DMS53 treated with DMSO at 0.1 percent for 48 hours (cell line): ENCODE data around the gene AVPI1.

Experiments
- DNase-seq: peaks from one replicate; lab custom pipeline; 2025; ENCODE audit not compliant: unreplicated experiment; lab: John Stamatoyannopoulos, UW

AVPI1 gene

GRCh38 chr10:97686962-97687784, at the start of gene AVPI1:
Gene AVPI1 (minus strand): TSS chr10:97687241. CDS start chr10:97679905, 7,336 bp downstream.
- peak; percentile 99 for DNase-seq

- no peak for DNase-seq
Observed at GRCh38 chr10:97736403-97736901, 49.4 kb upstream of the AVPI1 start.

GRCh38 chr10:97734021-97734420, 47.0 kb upstream of the AVPI1 start:
- DNase-seq: no peak

GRCh38 chr10:97733256-97733655, 46.2 kb upstream of the AVPI1 start:
- DNase-seq: no peak

GRCh38 chr10:97732052-97732359, 45.0 kb upstream of the AVPI1 start:
- DNase-seq: no peak

GRCh38 chr10:97731346-97732051, 44.5 kb upstream of the AVPI1 start:
- DNase-seq: peak; percentile 92

GRCh38 chr10:97729014-97729413, 42.0 kb upstream of the AVPI1 start:
- no peak for DNase-seq

- DNase-seq: peak; percentile 41
Observed at GRCh38 chr10:97726636-97727178, 39.7 kb upstream of the AVPI1 start.

GRCh38 chr10:97724341-97724941, 37.4 kb upstream of the AVPI1 start:
- DNase-seq: no peak

GRCh38 chr10:97723001-97723400, 36.0 kb upstream of the AVPI1 start:
- no peak for DNase-seq

GRCh38 chr10:97721871-97722780, 35.1 kb upstream of the AVPI1 start:
- no peak for DNase-seq

- no peak for DNase-seq
Observed at GRCh38 chr10:97719602-97720001, 32.6 kb upstream of the AVPI1 start.

- DNase-seq: peak; percentile 95
Observed at GRCh38 chr10:97718659-97719142, 31.7 kb upstream of the AVPI1 start.

- DNase-seq: no peak
Observed at GRCh38 chr10:97718178-97718577, 31.1 kb upstream of the AVPI1 start.

GRCh38 chr10:97717627-97718026, 30.6 kb upstream of the AVPI1 start:
- no peak for DNase-seq

- no peak for DNase-seq
Observed at GRCh38 chr10:97715259-97715874, 28.3 kb upstream of the AVPI1 start.

GRCh38 chr10:97714401-97715258, 27.6 kb upstream of the AVPI1 start:
- DNase-seq: peak; percentile 15

GRCh38 chr10:97713826-97714400, 26.9 kb upstream of the AVPI1 start:
- peak; percentile 80 for DNase-seq
